ENCODE data around the gene GLTP. TPM values are rescaled to one million over a fixed set of nuclear protein-coding genes. Genes with fewer than 3 reads are reported as not detected.

GLTP gene
- total RNA-seq, 1 experiment from 2014 or later = 15.5 TPM

GRCh38 chr12:109914461-109914860 lies 34.1 kb upstream of the GLTP start:
- no peak overlapping the region for H2AFZ ChIP-seq (ENCODE audit: low read length)
- no peak overlapping the region for H2BK12ac ChIP-seq (ENCODE audit: insufficient read length, low read depth, low read length)
- no peak overlapping the region for H3K4me2 ChIP-seq (ENCODE audit: insufficient read depth, insufficient read length, low read length)
- Mint-ChIP-seq H3K9me3 (no peaks in the 10 kb centered on the region), H3K27ac (no peak overlapping the region), H3K27me3 (ENCODE audit: low read depth) (peaks cover 4% of the 10 kb centered on the region), H3K4me1 (0 out of 4 replicates have a peak, but pooled peaks cover 3 to 4% of the 10 kb centered on the region in 2 experiments), H3K4me3 (no peak overlapping the region), H3K36me3 (ENCODE audit: insufficient read depth in 1 of 3, low read depth in 3 of 3) (peaks cover 6 to 73% (median 17%) of the 10 kb centered on the region in 3 experiments)
- H2BK20ac ChIP-seq (ENCODE audit: low read depth, low read length, poor library complexity, severe bottlenecking) = no peak overlapping the region
- no peaks in the 10 kb centered on the region for H3K79me2 ChIP-seq (ENCODE audit: insufficient read depth, low read length)
- no peaks in the 10 kb centered on the region for H3K27me3 ChIP-seq (ENCODE audit: insufficient read depth, low read length)
- H3K23me2 ChIP-seq (ENCODE audit: insufficient read length, low read depth, low read length, poor library complexity, severe bottlenecking) = no peaks in the 10 kb centered on the region
- no peaks in the 10 kb centered on the region for H3K4me1 ChIP-seq (ENCODE audit: insufficient read depth, low read length)
- H2BK15ac ChIP-seq (ENCODE audit: low read depth, low read length) = no peak overlapping the region
- no peak overlapping the region for H3K14ac ChIP-seq (ENCODE audit: insufficient read depth, low read length)
- no CpG with 5 or more reads among the region's 16 CpGs for WGBS (ENCODE audit: extremely low coverage, insufficient read length, low lambda C conversion rate)
- no peak overlapping the region for H4K8ac ChIP-seq (replicated peaks; ENCODE audit: insufficient read length, low read depth, low read length)
- H3K18ac ChIP-seq (ENCODE audit: insufficient read length, low read depth, low read length) = no peak overlapping the region
- no peaks in the 10 kb centered on the region for H3K79me1 ChIP-seq (ENCODE audit: insufficient read depth, low read depth, low read length, poor library complexity, severe bottlenecking)
- no peak overlapping the region for H2AK5ac ChIP-seq (ENCODE audit: insufficient read length, low read length)
- TF ChIP-seq CTCF (conservative IDR thresholded peaks at IDR 0.05) = no peak
- H3T11ph ChIP-seq (ENCODE audit: low read length) = no peak overlapping the region
- no peak overlapping the region for H3K56ac ChIP-seq (ENCODE audit: insufficient read length, low read depth, low read length)
- H2BK120ac ChIP-seq (ENCODE audit: low read depth, low read length, poor library complexity, severe bottlenecking) = no peak overlapping the region
- no peak overlapping the region for H3K4ac ChIP-seq (ENCODE audit: low read depth, low read length)
- no peak overlapping the region for H3K27ac ChIP-seq (ENCODE audit: insufficient read length, low read depth, low read length)
- H3K23ac ChIP-seq (ENCODE audit: insufficient read length, low read depth, low read length) = no peak overlapping the region
- H2BK5ac ChIP-seq (ENCODE audit: insufficient read length, low read length) = no peak overlapping the region
- H3K9me3 ChIP-seq (ENCODE audit: control insufficient read depth, low read depth, low read length) = no peaks in the 10 kb centered on the region
- no peak overlapping the region for H3K9ac ChIP-seq (ENCODE audit: extremely low read depth, insufficient read length, low read length)
- no peak overlapping the region for H4K91ac ChIP-seq (ENCODE audit: insufficient read length, low read depth, low read length)
- H4K5ac ChIP-seq (ENCODE audit: insufficient read length, low read depth, low read length) = no peak overlapping the region
- no peaks in the 10 kb centered on the region for H4K20me1 ChIP-seq (ENCODE audit: control insufficient read depth, insufficient read depth, insufficient read length)
- DNase-seq = no peak

Measured in H9 (cell line).